Measurements from ENCODE around the gene LGMN.
A peak's percentile ranks its signal among the peaks of the same experiment; 100 is the strongest.

LGMN gene

DNA sequence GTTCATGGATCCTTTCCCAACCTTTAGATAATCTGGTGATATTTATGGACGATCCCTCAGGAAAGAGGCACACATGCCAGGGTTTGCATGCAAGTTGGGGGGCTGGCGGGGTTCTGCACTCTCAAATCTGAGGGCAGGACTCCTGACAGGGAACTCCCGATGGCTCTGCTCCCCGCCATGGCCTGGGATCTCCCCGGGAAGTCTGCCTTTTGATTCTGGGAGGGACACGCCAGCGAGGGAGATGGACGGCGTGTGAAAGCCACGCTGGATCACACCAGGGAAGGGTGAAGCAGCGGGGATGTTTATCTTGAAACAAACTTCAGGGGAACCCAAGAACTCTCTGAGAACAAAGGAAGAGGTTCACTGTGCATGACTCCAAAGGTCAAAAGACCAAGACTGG is 43.6 kb downstream of the LGMN start:
- Mint-ChIP-seq H3K27ac (peak overlapping the region; percentile 98), H3K9me3 (no peaks in the 10 kb centered on the region), H3K36me3 (peaks cover 2 to 19% of the 10 kb centered on the region in 2 donors), H3K4me1 (peaks cover 38 to 59% of the 10 kb centered on the region in 2 donors), H3K27me3 (no peaks in the 10 kb centered on the region), H3K4me3 (peak overlapping the region; percentile 60 to 75)
- DNase-seq (no peak), ATAC-seq (replicated peaks) (no peak)

DNA sequence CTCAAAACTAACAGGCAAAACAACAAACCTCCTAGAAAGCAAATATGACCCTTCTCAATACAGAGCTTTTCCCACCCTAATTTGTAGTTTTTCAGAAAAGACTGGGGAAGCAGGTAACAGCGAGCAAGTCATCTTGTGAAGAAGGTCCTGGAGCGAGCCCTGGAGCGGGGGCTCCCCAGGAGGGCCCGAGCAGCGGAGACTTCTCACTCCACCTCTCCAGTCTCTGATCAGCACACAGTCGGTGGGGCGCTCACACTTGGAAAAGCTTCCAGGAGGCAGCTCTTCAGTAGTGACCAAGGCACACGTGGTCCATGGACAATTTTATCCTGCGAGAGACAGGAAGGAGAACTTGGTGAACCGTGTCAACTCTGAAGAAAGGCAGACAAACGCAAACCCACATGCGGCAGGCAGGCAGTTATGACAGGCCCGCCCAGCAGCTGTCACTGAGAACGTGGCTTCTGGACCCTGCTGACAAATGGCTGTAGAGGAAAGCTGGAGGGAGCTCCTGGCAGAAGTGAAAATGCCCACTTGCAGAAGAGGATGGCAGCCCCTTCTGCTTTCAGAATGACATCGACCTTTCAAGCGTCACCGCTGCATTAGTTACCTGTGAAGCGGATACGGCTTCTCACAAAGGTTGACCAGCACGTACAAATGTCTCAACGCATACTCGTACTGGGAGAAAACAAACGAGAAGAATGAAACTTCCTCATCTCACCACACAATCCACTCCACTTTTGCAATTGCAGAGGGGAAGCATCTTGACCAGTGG is 44.2 kb downstream of the LGMN start:
- peak overlapping the region; percentile 98 for H3K27ac Mint-ChIP-seq
- no peaks in the 10 kb centered on the region for H3K9me3 Mint-ChIP-seq
- no peaks in the 10 kb centered on the region for H3K27me3 Mint-ChIP-seq
- peaks cover 38 to 62% of the 10 kb centered on the region in 2 donors for H3K4me1 Mint-ChIP-seq
- DNase-seq = peak; percentile 91
- peak; percentile 96 for ATAC-seq (replicated peaks)
- peak overlapping the region; percentile 60 to 75 for H3K4me3 Mint-ChIP-seq
- H3K36me3 Mint-ChIP-seq = peaks cover 0 to 14% of the 10 kb centered on the region in 2 donors

DNA sequence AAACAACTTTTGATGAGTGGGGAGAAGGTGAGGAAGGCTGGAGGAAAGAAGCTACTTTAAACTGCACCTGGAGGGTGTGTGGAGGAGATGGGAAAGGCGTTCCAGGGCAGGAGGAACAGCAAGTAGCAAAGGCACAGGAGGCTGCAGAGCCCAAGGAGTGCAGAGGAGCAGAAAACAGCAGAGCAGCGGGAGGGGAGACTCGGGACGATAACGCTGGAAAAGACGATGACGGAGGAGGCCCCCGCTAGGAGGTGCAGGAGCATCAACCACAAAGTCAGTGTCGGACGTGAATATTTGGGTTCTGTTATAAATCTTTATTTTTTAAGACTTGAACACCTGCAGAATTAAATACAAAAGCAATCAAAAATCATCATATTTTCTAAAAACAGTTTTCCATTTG is 44.9 kb downstream of the LGMN start:
- peak overlapping the region; percentile 97 for H3K27ac Mint-ChIP-seq
- peaks cover 41 to 69% of the 10 kb centered on the region in 2 donors for H3K4me1 Mint-ChIP-seq
- peaks cover 0 to 14% of the 10 kb centered on the region in 2 donors for H3K36me3 Mint-ChIP-seq
- no peaks in the 10 kb centered on the region for H3K9me3 Mint-ChIP-seq
- DNase-seq (no peak), ATAC-seq (replicated peaks) (no peak)
- H3K4me3 Mint-ChIP-seq = peak overlapping the region; percentile 33 to 59
- no peaks in the 10 kb centered on the region for H3K27me3 Mint-ChIP-seq

DNA sequence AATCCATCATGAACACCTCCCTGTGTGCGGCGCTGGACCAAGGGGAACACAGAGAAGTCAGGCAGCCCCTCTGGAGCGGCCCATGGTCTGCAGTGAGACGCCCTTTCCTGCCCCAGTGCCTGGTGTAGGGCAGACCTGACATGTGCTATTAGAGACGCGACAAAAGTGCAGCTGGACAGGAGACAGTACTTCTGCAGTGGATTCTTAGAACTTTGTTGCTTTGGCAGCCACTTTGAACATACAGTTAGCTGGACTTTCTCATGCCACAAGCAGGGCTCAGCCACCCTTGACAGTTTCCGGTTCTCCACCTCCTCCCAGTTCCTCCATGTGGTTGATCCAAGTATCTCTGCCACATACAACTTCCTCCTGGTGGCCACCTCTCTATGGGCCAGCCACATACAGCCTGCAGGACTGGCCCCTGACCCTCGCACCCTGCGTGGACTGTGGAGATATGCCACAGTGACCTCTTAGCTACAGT is 45.9 kb downstream of the LGMN start:
- ATAC-seq (replicated peaks) (peak; percentile 12 to 23), DNase-seq (peak; percentile 35)
- Mint-ChIP-seq H3K4me1 (peaks cover 42 to 79% of the 10 kb centered on the region in 2 donors), H3K27me3 (no peaks in the 10 kb centered on the region), H3K9me3 (no peaks in the 10 kb centered on the region), H3K27ac (peak overlapping the region; percentile 91), H3K36me3 (peaks cover 0 to 14% of the 10 kb centered on the region in 2 donors), H3K4me3 (peak overlapping the region; percentile 17 to 36)

DNA sequence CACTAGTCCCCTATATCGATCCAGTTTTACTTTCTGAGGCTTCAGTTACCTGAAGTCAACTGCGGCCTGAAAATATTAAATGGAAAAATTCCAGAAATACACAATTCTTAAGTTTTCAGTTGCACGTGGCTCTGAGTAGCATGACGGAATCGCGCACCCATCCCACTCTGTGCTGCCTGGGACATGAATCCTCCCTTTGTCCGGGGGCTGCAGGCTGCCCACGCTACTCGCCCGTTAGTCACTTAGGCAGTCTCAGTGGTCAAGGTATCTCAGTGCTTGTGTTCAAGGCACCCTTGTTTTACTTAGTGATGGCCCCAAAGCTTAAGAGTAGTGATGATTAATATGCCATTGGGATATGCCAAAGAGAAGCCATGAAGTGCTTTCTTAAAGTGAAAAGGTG is 46.6 kb downstream of the LGMN start:
- Mint-ChIP-seq H3K27ac (no peak overlapping the region), H3K4me3 (no peak overlapping the region), H3K4me1 (peaks cover 43 to 85% of the 10 kb centered on the region in 2 donors), H3K27me3 (no peaks in the 10 kb centered on the region), H3K9me3 (no peaks in the 10 kb centered on the region), H3K36me3 (peaks cover 0 to 11% of the 10 kb centered on the region in 2 donors)
- no peak for DNase-seq
- no peak for ATAC-seq (replicated peaks)

DNA sequence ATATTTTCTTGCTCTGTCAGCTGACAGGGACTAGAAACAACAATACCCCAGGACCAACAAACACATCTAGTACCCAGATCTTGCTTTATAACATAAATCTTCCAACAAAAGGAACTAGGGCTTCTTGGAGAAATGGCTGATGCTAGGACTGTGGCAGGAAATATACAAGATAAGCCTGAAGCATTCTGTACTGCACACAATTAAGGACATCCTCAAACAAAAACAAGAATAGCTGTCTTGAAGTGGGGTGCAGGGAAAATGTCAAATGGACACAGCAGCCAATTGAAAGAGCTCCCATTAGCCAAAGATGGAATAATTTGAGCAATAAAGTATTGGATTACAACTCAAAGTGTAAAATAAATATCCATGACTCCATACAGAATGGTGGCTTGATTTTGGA is 50.0 kb downstream of the LGMN start:
- Mint-ChIP-seq H3K27me3 (peaks cover 0 to 5% of the 10 kb centered on the region in 2 donors), H3K9me3 (peaks cover 0 to 6% of the 10 kb centered on the region in 2 donors), H3K4me1 (peaks cover 40 to 78% of the 10 kb centered on the region in 2 donors), H3K27ac (no peak overlapping the region), H3K4me3 (no peak overlapping the region), H3K36me3 (peaks cover 0 to 7% of the 10 kb centered on the region in 2 donors)
- DNase-seq = no peak
- no peak for ATAC-seq (replicated peaks)

DNA sequence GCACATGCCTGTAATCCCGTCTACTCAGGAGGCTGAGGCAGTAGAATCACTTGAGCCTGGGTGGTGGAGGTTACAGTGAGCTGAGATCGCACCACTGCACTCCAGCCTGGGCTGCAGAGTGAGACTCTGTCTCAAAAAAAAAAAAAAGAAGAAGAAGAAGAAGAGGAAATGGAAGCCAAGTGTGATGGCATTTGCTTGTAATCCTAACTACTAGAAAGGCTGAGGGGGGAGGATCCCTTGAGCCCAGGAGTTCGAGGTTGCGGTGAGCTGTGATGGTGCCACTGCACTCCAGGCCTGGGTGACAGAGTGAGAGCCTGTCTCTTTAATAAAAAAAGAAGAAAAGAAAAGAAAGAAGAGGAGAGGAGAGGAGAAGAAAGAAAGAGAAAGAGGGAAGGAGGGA is 52.1 kb downstream of the LGMN start:
- ATAC-seq (replicated peaks) (peak; percentile 63 to 84), DNase-seq (no peak)
- peaks cover 0 to 5% of the 10 kb centered on the region in 2 donors for H3K27me3 Mint-ChIP-seq
- H3K9me3 Mint-ChIP-seq = peaks cover 0 to 6% of the 10 kb centered on the region in 2 donors
- H3K36me3 Mint-ChIP-seq = peaks cover 3 to 11% of the 10 kb centered on the region in 2 donors
- peak overlapping the region; percentile 46 to 61 for H3K4me3 Mint-ChIP-seq
- peak overlapping the region; percentile 78 for H3K27ac Mint-ChIP-seq
- peaks cover 36 to 77% of the 10 kb centered on the region in 2 donors for H3K4me1 Mint-ChIP-seq

DNA sequence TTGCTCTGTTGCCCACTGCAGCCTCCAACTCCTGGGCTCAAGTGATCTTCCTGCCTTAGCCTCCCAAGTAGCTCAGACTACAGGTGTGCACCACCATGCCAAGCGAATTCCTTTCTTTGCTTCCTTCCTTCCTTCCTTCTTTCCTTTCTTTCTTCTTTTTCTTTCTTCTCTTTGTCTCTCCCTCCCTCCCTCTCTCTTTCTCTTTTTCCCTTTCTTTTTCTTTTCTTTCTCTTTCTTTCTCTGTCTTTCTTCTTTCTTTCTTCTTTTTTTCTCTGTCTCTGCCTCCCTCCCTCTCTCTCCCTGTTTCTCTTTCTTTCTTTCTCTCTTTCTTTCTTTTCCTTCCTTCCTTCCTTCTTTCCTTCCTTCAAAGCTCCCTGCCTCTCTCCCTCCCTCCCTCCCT is 52.9 kb downstream of the LGMN start:
- H3K27ac Mint-ChIP-seq = peak overlapping the region; percentile 85
- peaks cover 34 to 71% of the 10 kb centered on the region in 2 donors for H3K4me1 Mint-ChIP-seq

DNA sequence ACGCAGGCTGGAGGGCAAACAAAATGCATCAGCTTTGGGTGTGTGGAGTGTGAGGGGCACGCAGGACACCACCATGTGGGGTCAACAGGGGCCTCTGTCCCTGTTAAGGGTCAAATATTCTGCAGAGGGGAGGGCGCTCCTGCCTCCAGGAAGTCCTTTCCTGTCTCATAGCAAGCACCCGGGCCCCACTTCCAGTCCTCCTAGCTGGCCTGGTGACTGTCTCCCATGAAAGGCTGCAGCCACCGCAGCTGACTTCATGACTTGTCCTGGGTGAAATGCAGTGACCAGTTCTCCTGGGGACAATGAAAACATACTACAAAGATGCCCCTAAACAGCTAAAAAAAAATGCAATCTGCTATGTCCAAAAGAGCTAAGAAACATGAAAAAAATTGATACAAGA is 53.6 kb downstream of the LGMN start:
- Mint-ChIP-seq H3K36me3 (peaks cover 4 to 22% of the 10 kb centered on the region in 2 donors), H3K9me3 (peaks cover 0 to 6% of the 10 kb centered on the region in 2 donors), H3K27ac (peak overlapping the region; percentile 21), H3K4me1 (peaks cover 36 to 71% of the 10 kb centered on the region in 2 donors), H3K4me3 (no peak overlapping the region), H3K27me3 (peaks cover 0 to 5% of the 10 kb centered on the region in 2 donors)
- ATAC-seq (replicated peaks) = no peak
- DNase-seq = no peak

More for the DNA sequence above, 52.9 kb downstream of the LGMN start:
- Mint-ChIP-seq H3K27me3 (peaks cover 0 to 5% of the 10 kb centered on the region in 2 donors), H3K4me3 (no peak overlapping the region), H3K36me3 (peaks cover 3 to 14% of the 10 kb centered on the region in 2 donors), H3K9me3 (peaks cover 0 to 6% of the 10 kb centered on the region in 2 donors)
- ATAC-seq (replicated peaks) (no peak), DNase-seq (no peak)

DNA sequence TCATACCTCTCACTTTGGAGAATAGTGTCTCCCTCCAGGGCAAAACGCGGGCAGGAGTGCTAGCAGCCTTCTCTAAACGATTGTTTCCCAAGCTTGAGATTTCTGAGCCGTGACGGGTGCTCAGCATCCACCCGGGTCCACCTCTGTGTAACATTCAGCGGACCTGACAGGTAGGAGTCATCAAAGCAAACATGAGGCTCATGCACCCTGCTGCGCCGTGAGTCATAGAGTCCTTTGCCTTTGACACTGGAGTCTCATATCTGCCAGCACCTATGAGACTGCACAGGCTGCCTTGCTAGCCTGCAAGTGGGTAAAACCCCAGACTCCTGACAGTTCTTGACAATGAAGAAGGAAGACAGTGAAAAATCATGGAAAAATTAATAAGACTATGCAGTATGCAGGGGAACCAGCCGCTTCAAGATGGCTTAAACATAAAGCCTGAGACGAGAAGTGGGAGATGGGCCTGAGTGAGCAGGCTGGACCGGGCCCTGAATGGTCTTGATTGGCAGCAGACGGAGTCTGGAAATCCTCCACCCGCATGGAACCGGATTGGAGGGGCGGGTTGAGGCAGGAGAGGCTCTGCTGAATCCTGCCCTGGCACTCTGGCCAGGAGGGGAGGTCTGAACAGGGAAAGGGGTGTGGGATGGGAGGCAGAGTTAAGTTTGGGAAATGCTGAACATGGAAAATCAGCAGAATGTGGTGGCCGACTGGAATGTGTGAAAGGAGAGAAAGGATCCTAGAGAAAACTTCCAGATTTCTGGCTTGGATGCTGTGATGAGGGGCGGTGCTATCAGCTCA is 54.2 kb downstream of the LGMN start:
- peaks cover 0 to 6% of the 10 kb centered on the region in 2 donors for H3K9me3 Mint-ChIP-seq
- DNase-seq (no peak), ATAC-seq (replicated peaks) (no peak)
- H3K36me3 Mint-ChIP-seq = peaks cover 4 to 23% of the 10 kb centered on the region in 2 donors
- H3K27me3 Mint-ChIP-seq = peaks cover 0 to 5% of the 10 kb centered on the region in 2 donors
- no peak overlapping the region for H3K4me3 Mint-ChIP-seq
- peaks cover 36 to 67% of the 10 kb centered on the region in 2 donors for H3K4me1 Mint-ChIP-seq
- H3K27ac Mint-ChIP-seq = peak overlapping the region; percentile 21

DNA sequence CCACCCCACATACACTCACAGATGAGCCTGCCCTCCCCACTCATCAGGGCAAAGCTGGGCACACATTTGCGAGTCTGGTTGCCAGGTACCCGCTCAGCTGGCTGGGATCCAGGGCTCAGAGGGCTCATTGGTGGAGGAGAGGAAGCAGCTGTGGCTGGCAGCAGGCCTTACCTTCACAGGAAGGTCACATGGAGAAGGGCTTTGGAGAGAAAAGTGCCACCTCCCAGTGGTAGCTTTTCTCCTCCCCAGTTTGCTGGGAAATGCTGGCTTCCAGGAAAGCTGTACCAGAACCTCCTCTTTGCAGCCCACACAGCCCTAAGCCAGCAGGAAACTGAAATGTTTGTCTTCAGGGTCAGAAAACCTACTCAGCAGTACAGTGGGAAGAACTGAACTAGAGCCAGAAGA is 55.6 kb downstream of the LGMN start:
- DNase-seq (no peak), ATAC-seq (replicated peaks) (peak; percentile 23 to 33)
- Mint-ChIP-seq H3K9me3 (peaks cover 0 to 6% of the 10 kb centered on the region in 2 donors), H3K27me3 (peaks cover 0 to 5% of the 10 kb centered on the region in 2 donors), H3K4me1 (peaks cover 33 to 54% of the 10 kb centered on the region in 2 donors), H3K36me3 (peaks cover 12 to 32% of the 10 kb centered on the region in 2 donors), H3K27ac (peak overlapping the region; percentile 62), H3K4me3 (no peak overlapping the region)

DNA sequence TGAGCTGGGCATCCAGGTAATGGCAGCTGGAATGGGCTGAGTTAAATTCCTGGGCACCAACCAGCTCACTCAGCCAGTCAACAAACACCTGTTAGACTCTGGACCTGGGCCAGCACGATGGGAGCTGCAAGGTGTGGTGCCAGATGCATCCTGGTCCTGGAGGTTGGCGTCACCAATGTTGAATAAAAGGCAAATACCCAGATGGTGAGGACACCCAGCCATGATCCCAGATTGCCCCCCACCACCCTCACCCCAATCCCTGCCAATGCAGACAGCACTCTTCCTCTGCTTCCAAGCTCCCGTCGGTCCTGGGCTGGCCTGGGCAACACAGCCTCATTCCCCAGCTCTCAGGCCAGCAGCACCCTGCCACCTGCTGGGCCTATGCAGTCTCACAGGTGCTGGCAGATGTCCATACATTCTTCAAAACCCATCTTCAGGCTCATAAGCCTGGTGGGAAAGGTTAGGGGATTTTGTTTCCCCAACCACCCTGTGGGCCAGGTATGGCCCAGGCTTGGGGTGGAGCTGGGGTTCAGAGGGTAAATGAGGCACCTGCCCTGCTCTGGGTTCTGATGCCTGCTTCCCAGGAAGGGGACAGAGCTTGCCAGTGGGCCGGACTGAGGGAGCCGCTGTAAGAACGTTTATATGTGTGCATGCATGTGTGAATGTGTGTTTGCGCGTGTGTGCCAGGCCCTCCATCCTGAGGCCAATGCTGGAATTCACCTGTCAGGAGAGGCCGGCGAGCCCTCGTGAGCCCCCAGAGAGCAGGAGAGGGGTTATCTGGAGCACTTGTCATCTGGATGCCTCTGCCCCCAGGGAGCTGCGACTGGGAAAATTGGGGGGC is 58.0 kb downstream of the LGMN start:
- Mint-ChIP-seq H3K27me3 (peaks cover 0 to 5% of the 10 kb centered on the region in 2 donors), H3K27ac (peak overlapping the region; percentile 72), H3K4me3 (no peak overlapping the region), H3K36me3 (peaks cover 25 to 40% of the 10 kb centered on the region in 2 donors), H3K4me1 (peaks cover 21 to 44% of the 10 kb centered on the region in 2 donors), H3K9me3 (peaks cover 0 to under 1% of the 10 kb centered on the region in 2 donors)
- DNase-seq = peak; percentile 21
- ATAC-seq (replicated peaks) = peak; percentile 53 to 67

DNA sequence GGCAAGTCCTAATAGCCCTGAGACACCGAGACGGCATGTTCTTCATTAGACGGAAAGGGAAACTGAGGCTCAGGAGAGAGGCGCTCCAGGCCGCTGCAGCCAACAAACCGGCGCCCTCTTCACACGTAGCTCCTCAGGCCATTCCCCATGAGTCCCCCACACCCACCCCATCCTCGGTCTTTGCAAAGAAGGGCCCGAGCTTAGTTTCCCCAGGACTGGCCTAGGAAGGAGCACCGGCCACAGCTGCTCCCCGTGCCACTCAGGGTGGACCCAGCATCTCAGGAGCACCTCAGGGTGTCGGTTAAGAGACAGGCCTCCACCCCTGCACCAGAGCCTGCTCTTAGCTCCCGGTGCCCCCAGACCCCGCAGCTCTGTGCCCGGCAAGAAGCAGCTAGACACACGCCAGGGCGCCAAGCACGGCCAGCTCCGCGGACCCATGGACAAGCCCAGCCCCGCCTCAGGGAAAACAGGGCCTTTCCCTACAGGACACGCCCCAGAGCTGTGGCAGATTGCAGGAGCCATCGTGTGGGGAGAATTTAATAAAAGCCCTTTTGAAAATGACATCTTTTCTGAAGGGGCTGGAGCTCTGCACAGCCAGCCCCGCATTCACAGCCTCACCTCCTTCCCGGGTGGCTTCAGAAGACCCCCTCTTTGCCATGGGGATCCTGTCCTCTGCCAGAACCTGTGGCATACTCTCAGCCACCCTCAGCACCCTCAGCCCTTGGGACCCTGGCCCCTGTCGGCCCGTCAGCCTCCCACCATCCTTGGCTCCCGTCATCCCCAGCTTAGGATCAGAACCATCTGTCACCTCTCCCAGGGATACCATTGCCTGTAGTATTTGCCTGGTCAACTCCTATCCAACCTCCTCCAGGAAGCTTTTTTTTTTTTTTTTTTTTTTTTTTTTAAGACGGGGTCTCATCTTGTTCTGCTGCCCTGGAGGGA is 59.7 kb downstream of the LGMN start:
- Mint-ChIP-seq H3K9me3 (no peaks in the 10 kb centered on the region), H3K4me3 (no peak overlapping the region), H3K27me3 (no peaks in the 10 kb centered on the region), H3K4me1 (peaks cover 18 to 37% of the 10 kb centered on the region in 2 donors), H3K36me3 (peaks cover 30 to 44% of the 10 kb centered on the region in 2 donors), H3K27ac (peak overlapping the region; percentile 80)
- ATAC-seq (replicated peaks) (no peak), DNase-seq (no peak)

All from stimulated activated naive B cell treated with anti-CD40 and anti-IgM and Interleukin-4, amounts not matched to agents 10 μg/mL and 1 μg/mL and 100 μg/mL, for 72 hours (primary cell).